SHP77 (cell line): ENCODE measurements around the gene HMGXB3.

Experiments
- DNase-seq, 2 experiments: peaks; one replicate each; lab custom pipeline; 2025; lab: John Stamatoyannopoulos, UW

The HMGXB3 gene

DNA sequence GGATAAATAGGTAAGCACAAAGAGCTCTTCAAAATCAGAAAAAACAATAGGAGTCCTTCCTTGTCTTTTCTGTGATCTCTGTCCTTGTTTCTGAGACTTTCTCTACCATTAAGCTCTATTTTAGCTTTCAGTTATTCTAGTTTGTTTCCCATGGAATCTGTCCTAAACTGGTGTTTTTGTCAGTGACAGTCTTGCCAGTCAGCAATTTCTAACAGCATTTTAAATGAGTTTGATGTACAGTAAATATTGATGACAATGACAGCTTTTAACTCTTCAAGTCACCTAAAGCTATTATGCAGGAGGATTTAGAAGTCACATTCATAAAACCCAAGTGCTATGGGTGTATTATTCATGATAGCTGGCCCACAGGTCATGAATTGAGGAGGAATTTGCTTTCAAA, 18.0 kb upstream of the HMGXB3 start:
- no peak for DNase-seq

DNA sequence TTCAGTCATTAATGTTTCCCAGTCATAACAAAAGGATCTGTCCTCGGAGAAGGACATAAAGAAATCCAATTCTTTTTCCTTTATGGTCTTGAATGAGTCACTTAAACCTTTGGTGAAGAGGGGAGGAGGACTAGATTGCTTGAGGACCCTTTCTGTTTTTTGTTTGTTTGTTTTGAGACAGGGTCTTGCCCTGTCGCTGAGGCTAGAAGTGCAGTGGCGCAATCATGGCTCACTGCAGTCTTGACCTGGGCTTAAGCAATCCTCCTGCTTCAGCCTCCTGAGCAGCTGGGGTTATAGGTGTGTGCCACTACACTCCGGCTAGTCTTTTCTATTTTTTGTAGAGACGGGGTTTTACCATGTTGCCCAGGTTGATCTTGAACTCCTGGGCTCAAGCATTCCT, 12.4 kb upstream of the HMGXB3 start:
- DNase-seq = no peak

DNA sequence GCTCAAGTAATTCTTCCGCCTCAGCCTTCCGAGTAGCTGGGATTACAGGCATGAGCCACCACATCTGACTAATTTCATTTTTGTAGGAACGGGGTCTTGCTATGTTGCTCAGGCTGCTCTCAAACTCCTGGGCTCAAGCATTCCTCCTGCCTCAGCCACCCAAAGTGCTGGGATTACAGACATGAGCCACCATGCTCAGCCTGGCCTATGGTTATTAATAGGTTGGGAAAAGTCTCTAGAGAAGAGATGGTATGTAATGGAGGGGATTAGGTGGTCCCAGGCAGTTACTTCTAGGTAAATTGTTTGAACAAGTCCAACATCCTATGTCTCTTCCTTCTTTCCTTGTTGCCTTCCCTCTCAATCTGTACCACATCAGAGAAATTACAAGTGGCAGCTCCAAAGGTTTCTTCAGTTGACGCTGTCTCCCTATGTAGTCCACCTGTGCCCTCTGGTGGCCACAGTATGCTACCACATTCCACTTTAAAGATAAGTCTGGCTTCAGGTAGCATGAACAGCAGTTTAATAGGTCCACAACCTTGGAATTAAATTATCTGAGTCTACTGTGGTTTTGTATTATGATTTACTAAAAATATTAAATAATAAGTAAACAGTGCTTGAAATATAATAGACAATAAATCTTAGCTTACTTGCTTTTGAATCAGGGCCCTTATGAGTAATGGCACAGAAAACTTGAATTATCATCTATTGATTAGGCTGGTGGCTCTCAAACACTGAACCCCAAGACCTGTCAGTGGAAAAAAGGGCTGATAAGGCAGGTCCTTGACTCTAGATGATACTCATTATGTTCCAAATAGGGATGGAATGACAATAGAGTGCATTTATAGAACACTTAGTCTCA, 9.8 kb upstream of the HMGXB3 start:
- DNase-seq = peak; percentile 70 to 79

DNA sequence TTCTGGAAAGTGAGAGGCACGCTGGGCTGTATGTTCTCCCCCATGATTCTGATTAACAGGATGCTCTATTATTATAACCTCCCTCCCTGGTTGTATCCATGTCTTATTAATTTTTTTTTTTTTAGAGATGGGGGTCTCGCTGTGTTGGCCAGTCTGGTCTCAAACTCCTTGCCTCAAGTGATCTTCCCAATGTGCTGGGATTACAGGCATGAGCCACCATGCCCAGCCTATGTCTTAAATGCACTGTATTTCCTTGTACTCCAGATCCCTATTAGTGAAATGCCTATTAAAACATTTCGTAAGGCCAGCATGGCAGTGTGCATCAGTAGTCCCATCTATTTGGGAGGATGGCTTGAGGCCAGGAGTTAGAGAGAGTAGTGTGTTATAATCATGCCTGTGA, 7.1 kb upstream of the HMGXB3 start:
- no peak for DNase-seq

DNA sequence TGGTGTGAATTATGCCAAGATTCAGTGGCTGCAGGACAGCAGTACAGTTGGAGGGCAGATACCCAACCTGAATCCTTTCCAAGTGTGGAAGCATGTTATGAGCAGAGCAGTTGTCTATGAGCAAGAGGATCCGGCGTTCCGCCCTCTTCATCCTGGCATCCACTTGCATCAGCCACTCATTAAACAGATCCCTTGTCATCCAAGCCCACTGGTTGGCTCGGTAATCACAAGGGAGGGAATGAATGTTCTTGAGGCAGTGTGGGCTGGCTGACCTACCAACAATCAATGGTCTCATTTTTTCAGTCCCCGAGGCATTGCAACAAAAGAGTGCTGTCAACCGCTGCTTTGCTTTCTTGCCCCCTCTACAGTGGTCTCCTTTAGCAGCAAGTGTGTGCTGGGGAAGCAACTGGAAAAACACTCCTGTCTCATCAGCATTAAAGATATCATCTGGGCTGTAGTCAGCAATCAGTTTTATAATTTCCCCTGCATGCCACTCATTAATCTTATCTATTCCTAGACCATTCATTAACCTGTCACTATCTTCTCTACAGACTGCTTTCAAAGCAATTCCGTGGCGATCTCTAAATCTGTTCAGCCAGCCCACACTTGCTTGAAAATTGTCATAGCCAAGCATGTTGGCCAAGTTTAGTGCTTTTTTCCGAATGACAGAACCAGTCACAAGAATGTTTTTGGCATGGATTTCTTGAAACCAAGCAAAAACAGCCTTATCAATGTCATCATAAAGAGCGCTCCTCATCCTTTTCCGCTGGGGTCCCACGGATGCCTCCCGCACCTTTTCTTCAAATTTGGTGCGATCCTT, 4.9 kb upstream of the HMGXB3 start:
- DNase-seq = no peak

DNA sequence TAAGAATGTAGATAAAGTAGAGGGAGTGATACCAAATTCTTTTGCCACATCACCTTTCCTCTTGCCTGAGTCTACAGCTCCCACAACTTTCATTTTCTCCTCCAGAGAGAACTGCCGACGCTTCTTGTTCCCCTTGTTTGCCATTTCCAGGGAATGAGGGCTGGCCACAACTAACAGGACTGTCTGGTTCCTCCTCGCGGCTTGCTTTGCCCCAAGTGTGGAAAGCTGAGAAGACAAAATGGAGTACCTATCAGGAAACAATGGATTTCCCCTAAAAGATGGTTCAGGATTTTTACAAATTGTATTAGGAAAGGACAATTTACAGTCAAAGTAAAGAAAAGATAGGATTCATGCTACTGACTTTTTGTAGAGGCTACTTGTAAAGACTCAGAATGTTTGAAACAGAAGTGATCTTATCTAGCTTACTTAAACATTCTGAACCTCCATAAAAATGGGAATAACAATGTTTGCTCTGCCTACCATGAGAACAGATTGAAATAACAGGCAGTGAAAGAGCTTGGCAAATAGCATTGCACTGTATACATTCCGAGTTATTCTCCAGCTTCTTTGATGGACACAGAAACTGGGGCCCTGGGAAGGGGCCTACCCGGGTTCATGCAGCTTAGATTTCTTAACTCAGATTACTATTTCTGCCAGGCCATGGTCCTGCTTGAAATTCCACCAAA, 4.2 kb upstream of the HMGXB3 start:
- no peak for DNase-seq

DNA sequence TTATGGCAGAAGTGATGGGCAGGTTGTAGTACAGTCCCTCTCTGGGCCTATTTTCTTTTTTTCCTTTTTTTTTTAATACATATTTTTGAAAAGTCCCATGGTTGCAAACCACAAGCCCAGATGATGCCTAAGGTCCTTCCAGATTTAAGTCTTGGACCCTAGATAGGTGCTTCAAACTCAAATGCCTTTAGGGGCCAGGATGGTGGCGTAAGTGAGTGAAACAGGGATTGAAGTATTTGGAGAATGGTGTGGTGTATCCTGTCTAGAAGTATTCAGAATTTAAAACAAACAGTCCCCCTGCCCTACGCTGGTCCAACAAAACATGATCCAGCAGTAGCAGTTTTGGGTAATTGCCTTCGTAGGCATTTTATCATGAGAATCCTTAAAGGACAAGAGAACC, 2.3 kb upstream of the HMGXB3 start:
- DNase-seq = no peak

DNA sequence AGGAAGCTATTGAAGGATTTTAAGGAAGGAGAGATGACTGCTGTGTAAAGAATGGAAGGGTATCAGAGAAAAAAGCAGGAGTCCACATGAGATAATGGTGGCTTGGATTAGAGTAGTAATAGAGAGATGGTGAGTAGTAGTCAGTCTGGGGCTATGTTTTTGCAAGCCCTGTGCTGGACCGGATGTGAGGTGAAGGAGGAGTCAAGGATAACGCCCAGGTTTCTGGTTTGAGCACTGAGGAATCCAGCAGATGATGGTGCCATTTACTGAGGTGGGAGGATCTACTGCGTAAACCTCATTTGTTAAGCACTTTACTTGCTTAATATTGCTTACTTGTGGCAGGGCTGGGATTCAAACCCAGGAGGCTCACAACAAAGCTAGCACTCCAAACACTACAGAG, 1.2 kb upstream of the HMGXB3 start:
- DNase-seq = peak; percentile 1

DNA sequence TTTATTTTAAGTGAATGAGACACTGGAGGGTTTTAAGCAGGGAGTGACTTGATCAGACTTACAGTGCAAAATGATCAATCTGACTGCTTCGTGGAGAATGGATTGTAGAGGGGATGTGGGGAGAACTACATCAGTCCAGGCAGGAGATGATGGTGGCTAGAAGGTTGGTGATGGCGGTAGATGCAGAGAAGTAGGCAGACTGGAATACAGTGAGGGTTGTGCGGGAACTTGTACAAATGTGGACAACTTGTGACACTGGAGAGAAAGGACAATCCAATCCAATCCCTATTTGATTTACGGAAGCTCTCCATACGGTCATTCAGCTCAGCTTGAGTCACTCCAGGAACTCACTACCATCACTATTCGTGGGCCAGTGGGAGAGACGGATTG, 678 bp upstream of the HMGXB3 start:
- no peak for DNase-seq

DNA sequence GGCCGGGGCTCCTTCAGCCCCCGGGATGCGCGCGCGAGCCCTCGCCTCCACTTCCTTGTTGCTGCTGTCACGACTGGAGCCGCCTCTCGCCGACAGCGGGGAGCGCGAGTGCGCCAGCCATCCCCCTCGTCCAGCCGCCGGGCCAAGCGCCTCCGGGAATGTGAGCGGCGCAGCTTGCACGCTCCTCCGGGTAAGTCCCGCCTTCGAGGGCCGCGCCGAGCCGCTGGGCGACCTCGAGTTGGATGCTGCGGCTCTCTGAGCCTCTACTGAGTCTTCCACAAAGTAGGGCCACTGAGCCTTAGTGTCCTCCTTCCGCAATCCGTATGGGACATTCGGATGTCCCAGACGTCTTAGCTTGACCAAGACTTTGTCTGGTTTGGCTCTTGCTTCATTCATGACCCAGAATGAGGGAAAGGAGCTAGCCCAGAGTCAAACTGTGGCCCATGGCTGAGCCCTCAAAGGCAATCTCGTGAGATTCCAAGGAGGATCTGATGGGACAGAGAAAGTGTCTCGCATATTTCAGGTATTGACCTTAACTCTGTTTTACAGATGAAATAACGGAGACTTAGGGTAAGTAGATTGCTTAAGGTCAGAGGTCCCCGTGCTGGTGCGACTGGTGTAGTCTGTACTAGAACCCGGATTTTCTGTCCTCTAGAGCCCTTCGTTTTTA, 586 bp downstream of the HMGXB3 start:
- peak in 1 of 2 experiments; percentile 8 for DNase-seq

DNA sequence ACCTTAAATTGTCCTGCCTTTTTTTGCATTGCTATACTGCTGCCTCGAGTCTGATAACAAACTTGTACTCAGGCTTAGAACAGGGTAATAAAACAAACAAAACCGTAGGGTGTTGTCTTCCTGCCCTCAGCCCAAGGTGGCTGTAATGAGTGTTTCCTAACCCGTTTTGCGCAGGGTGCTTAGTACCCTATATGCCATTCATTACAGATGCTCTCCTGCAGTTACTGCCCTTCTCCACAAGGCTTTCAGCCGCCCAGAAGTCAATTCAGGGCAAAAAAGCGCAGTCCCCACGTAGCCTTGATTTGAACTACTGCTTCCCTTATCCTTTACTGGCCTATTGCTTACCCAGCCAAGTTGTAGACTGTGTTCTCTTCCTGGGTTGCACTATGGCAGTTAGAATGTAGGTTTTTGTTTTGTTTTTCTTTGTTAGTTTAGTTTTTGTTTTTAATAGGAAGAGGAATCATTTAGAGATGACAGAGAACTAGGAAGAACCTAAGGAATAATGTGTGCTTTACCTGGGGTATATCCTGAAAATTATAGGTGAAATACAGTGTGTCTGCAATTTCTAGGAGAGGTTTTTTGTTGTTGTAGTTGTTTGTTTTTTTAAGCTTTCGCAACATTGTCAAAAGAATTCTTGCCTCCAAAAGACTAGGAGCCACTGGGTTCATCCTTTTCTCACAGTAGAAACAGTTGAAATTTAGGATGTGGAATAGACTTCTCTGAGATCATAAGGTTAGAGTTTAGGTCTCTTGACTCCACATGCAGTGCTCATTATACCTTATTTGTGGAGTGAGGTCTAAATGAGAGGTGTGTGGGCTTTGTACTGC, 1.3 kb downstream of the HMGXB3 start:
- peak; percentile 57 to 60 for DNase-seq

DNA sequence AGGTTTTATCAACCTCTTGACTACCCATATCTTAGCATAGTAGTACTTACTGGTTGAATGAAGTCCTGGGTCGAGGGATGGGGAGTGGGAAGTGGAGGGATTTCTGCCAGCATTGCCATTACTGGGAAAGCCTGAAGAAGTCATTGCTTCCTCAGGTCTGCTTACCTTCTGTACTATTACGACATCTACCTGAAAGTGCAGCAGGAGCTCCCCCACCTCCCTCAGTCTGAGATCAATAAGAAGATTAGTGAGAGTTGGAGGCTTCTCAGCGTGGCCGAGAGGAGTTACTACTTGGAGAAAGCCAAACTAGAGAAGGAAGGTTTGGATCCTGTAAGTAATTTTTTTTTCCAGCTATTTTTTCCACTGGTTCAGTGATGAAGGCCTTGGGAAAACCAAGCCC, 5.8 kb downstream of the HMGXB3 start:
- no peak for DNase-seq

DNA sequence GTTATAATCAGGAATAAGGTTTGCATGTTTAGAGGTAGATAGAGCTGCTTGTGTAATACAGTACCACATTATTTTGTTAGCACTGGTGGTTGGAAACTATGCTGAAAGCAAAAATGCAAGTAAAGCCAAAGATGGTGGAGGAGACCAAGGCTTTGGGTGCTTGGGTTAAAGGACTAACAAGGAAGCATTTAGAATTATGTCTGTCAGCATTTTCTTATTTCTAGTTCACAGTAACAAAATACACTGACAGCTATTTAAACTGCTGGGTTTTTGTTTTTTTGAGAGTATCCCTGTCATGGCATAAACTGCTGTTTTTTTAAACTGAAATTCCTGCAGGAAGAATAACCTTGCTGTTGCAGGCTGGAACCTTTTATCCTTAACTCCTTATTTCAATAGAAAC, 6.5 kb downstream of the HMGXB3 start:
- DNase-seq = no peak

DNA sequence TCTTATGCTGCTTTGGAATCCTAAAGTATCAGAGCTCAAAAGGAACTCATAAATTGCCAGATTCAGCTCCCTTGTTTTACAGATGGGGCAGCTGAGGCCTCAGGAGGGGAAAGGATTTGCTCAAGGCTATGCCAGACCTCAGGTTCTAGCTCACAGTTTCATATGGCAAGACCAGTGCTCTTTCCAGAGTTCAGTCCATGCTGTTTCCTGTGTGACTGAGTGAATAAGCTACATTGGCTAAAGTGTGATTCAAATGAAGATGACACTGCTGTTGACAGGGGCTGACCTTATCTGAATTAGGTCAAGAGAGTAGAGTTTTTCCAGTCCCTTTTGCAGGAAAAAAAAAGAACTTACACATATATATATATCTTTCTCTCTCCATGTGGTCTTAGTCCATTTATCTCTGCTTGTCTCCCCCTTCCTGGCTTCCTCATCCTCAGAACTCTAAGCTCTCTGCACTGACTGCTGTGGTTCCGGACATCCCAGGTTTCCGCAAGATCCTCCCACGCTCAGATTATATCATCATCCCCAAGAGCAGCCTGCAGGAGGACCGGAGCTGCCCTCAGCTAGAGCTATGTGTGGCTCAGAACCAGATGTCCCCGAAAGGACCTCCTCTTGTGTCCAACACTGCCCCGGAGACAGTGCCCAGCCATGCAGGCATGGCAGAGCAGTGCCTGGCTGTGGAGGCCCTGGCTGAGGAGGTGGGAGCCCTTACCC, 9.3 kb downstream of the HMGXB3 start:
- DNase-seq = no peak

DNA sequence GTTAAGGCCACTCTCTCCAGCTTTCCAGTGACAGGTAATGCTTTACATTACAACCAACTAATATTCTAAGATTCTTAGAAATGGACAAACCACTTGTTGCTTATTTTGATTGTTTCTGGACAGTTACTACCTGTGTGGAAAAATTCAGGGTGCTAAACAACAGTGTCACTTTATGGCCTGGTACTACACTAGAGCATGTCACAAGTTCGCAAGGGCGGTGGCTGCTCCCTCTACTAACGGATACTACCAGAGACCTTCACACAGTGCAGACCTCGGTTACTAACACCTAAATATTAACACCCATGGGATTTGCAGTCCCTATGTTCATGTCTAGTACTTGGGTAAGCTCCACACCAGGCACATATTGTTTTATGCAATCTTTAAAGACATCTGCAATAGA, 13.4 kb downstream of the HMGXB3 start:
- DNase-seq = no peak

DNA sequence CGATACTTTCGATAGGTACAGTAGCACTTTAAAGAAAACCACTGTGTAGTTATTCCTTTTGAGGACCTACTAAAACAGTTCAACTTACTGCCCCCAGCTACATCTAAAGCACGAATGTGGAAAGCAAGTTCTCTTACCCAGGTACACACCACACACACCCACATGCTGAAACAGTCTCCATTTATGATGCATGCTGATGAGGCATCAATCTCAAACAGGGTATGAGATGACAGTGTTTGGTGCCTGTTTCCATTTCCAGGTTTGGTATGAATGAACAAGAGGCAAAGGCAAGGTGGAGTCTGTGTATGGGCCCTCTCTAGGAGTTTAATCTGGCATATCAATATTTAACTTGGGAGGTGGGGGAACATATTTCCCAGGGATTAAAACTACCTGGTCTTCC, 13.9 kb downstream of the HMGXB3 start:
- DNase-seq = no peak

DNA sequence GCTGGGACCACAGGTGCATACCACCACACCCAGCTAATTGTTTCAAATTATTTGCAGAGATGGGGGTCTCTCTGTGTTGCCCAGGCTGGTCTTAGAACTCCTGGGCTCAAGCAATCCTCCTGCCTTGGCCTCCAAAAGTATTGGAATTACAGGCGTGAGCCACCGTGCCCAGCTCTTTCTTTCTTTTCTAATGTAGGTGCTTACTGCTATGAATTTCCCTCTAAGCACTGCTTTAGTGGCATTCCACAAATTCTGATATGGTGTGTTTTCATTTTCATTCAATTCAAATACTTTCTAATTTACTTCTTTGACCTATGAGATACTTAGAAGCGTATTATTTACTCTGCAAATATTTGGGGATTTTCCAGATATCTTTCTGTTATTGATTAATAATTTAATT, 14.9 kb downstream of the HMGXB3 start:
- DNase-seq = no peak

DNA sequence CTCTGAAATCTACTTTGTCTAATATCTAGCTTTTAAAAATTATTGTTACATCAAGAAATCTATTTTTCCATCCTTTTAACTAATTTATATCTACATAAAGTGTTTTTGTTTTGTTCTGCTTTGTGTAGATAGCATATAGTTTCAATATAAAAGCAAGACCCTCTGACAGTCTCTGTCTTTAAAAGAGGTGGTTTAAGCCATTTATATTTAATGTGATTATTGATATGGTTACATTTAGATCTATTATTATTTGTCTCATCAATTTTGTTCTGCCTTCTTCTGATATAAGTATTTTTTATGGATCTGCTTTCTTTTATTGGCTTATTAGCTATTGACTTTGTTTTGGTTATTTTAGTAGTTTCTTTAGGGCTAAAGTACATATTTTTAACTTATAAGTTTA, 16.0 kb downstream of the HMGXB3 start:
- no peak for DNase-seq

DNA sequence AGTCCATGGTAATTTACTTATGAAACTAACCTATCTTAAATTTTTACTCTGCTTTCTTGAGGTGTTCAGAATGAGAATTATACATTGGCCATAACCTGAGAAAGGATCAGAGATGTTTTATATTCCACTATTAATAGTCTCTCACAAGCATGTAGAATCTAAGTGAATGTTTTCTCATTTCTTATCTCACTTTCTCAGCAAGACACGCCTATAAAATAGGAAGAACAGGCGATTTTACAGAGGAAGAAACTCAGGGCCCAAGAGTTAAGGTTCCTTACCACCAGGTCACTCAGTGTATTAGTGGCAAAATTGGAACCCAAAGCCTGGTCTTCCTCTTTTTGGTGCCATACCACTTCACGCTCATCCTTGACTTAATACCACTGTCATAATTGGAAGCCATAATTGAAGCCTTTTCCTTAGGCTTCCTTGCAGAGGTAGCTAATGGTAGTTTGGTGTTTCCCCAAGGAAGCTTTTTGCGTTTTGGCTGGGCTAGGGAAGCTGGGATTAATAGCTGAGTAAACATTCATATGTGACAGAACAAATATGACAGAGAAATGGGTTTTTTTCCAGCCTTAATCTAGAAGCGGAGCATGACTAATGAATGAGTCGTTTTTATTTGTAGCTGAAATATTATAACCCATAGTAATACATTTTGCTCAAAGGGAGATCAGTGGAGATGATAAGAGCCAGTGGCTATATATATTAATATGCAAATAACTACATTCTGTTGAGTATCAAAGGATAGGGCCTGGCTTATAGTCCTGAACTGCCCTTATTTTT, 16.9 kb downstream of the HMGXB3 start:
- DNase-seq = no peak

DNA sequence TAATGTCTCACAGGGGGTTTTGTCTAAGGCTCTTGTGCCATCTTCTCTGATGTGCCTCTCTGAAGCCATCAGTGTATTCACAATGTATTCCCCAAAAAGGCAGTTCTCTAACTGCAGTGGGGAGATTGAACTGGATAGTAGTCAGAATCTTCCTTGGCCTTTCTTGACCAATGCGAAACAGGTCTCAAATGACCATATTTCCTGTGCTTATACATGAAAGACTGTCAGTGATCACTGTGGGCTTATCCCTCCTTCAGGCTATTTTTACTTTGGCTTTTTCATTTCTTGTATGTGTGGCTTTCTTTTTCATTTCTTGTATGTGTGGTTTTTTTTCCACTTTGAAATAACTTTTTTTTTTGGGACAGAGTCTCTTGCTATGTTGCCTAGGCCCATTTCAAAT, 19.7 kb downstream of the HMGXB3 start:
- no peak for DNase-seq
